ENCODE data around the gene REPS2. TPM values are rescaled to one million over a fixed set of nuclear protein-coding genes. Genes with fewer than 3 reads are reported as not detected.

The REPS2 gene
- total RNA-seq, 1 experiment from 2014 or later, result 4.5 TPM

- H3K27ac ChIP-seq (ENCODE audit: low read length), result no peak overlapping the region
- intact Hi-C loops (cut with micrococcal nuclease; ENCODE audit: unreplicated experiment), result no loop called here
- POLR2A ChIA-PET, result no interaction called here
- H3K36me3 ChIP-seq (ENCODE audit: control insufficient read depth, insufficient read depth, low read length), result no peaks in the 10 kb centered on the region
- no peak for TF ChIP-seq POLR2AphosphoS5 (IDR thresholded peaks at IDR 0.05; ENCODE audit: low read depth, low read length)
- TF ChIP-seq, protein P1, sequence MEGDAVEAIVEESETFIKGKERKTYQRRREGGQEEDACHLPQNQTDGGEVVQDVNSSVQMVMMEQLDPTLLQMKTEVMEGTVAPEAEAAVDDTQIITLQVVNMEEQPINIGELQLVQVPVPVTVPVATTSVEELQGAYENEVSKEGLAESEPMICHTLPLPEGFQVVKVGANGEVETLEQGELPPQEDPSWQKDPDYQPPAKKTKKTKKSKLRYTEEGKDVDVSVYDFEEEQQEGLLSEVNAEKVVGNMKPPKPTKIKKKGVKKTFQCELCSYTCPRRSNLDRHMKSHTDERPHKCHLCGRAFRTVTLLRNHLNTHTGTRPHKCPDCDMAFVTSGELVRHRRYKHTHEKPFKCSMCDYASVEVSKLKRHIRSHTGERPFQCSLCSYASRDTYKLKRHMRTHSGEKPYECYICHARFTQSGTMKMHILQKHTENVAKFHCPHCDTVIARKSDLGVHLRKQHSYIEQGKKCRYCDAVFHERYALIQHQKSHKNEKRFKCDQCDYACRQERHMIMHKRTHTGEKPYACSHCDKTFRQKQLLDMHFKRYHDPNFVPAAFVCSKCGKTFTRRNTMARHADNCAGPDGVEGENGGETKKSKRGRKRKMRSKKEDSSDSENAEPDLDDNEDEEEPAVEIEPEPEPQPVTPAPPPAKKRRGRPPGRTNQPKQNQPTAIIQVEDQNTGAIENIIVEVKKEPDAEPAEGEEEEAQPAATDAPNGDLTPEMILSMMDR (IDR thresholded peaks at IDR 0.05), result no peak
- TF ChIP-seq, protein P2, sequence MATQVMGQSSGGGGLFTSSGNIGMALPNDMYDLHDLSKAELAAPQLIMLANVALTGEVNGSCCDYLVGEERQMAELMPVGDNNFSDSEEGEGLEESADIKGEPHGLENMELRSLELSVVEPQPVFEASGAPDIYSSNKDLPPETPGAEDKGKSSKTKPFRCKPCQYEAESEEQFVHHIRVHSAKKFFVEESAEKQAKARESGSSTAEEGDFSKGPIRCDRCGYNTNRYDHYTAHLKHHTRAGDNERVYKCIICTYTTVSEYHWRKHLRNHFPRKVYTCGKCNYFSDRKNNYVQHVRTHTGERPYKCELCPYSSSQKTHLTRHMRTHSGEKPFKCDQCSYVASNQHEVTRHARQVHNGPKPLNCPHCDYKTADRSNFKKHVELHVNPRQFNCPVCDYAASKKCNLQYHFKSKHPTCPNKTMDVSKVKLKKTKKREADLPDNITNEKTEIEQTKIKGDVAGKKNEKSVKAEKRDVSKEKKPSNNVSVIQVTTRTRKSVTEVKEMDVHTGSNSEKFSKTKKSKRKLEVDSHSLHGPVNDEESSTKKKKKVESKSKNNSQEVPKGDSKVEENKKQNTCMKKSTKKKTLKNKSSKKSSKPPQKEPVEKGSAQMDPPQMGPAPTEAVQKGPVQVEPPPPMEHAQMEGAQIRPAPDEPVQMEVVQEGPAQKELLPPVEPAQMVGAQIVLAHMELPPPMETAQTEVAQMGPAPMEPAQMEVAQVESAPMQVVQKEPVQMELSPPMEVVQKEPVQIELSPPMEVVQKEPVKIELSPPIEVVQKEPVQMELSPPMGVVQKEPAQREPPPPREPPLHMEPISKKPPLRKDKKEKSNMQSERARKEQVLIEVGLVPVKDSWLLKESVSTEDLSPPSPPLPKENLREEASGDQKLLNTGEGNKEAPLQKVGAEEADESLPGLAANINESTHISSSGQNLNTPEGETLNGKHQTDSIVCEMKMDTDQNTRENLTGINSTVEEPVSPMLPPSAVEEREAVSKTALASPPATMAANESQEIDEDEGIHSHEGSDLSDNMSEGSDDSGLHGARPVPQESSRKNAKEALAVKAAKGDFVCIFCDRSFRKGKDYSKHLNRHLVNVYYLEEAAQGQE (IDR thresholded peaks at IDR 0.05; ENCODE audit: insufficient read depth in 1 of 2, low read depth in 2 of 2, low read length in 1 of 2), result no peak
- TF ChIP-seq TCF7L2 (IDR thresholded peaks at IDR 0.05; ENCODE audit: low read depth, low read length), result no peak
- TF ChIP-seq SIN3A (IDR thresholded peaks at IDR 0.05; ENCODE audit: borderline replicate concordance, insufficient read depth, low read depth, low read length), result no peak
- BruUV-seq (replicated peaks), result no TSS peak
- DNase-seq (ENCODE audit: low read depth, low spot score) (no peak), ATAC-seq (no peak)
- no peaks in the 10 kb centered on the region for H3K9me3 ChIP-seq (ENCODE audit: control insufficient read depth, insufficient read depth, low read depth, low read length)
- no peaks in the 10 kb centered on the region for H3K27me3 ChIP-seq (ENCODE audit: control insufficient read depth, insufficient read depth, low read length)
- H3K4me3 ChIP-seq (ENCODE audit: low read depth in 2 of 2, low read length in 2 of 2), result no peak overlapping the region
- in situ Hi-C loops (cut with HindIII; ENCODE audit: low pct_unique_long_range_greater_than_20kb, low sequenced_read_pairs), result no loop called here
- H3K4me1 ChIP-seq (ENCODE audit: control insufficient read depth, insufficient read depth, low read length), result no peaks in the 10 kb centered on the region
- CTCF ChIA-PET, result no interaction called here
Observed at GRCh38 chrX:17020356-17020755, 73.9 kb downstream of the REPS2 start.

DNA sequence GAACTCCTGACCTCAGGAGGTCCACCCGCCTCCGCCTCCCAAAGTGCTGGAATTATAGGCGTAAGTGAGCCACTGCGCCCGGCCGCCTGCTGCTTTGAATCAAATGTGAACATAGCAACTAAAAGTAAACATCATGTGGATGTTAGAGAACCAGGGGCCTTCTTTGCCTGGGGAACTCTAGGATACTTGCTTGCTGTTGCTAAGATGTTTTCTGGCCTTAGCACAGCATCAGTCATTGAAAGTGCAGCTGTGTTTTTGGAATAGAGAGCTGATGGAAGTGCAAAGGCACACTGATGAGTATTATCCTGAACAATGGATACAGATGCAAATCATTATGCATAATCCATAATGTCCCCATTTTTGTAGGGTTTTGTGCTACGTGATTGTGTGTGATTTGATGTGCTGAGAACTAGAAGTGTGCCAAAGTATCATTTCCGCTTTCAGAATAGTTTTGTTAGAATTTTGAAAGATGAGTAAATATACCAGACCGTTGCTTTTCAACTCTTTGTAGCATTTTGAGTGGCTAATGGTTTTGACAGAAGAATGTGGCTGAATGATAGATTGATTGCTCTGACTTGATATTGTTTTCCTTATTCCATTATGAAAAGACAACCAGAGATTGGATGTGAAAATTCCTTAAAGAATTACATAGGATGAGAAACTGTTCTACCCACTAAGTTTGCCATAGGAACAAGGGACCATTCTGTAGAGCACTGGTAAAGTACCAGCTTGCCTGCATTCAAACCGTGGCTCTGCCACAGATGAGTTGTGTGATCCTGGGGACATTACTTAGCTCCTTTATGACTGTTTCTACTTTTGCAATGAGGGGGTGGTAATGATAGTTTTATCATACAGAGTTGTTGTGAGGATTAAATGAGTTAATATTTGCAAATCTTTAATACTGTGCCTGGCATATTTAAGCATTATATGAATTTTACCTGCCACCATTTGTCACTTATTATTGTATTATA lies 74.7 kb downstream of the REPS2 start:
- no peak overlapping the region for H3K27ac ChIP-seq (ENCODE audit: low read length)
- ATAC-seq (no peak), DNase-seq (ENCODE audit: low read depth, low spot score) (no peak)
- TF ChIP-seq, protein P1 (IDR thresholded peaks at IDR 0.05), result no peak
- no peak for TF ChIP-seq TCF7L2 (IDR thresholded peaks at IDR 0.05; ENCODE audit: low read depth, low read length)
- TF ChIP-seq SIN3A (IDR thresholded peaks at IDR 0.05; ENCODE audit: borderline replicate concordance, insufficient read depth, low read depth, low read length), result no peak
- TF ChIP-seq, protein P2 (IDR thresholded peaks at IDR 0.05; ENCODE audit: insufficient read depth in 1 of 2, low read depth in 2 of 2, low read length in 1 of 2), result no peak
- no peak for TF ChIP-seq POLR2AphosphoS5 (IDR thresholded peaks at IDR 0.05; ENCODE audit: low read depth, low read length)
- no peaks in the 10 kb centered on the region for H3K4me1 ChIP-seq (ENCODE audit: control insufficient read depth, insufficient read depth, low read length)
- CTCF ChIA-PET, result no interaction called here
- POLR2A ChIA-PET, result no interaction called here
- H3K9me3 ChIP-seq (ENCODE audit: control insufficient read depth, insufficient read depth, low read depth, low read length), result no peaks in the 10 kb centered on the region
- H3K4me3 ChIP-seq (ENCODE audit: low read depth in 2 of 2, low read length in 2 of 2), result no peak overlapping the region
- intact Hi-C loops (cut with micrococcal nuclease; ENCODE audit: unreplicated experiment), result no loop called here
- H3K36me3 ChIP-seq (ENCODE audit: control insufficient read depth, insufficient read depth, low read length), result no peaks in the 10 kb centered on the region
- no peaks in the 10 kb centered on the region for H3K27me3 ChIP-seq (ENCODE audit: control insufficient read depth, insufficient read depth, low read length)
- no TSS peak for BruUV-seq (replicated peaks)
- in situ Hi-C loops (cut with HindIII; ENCODE audit: low pct_unique_long_range_greater_than_20kb, low sequenced_read_pairs), result no loop called here

All from Panc1 (cell line).